Measurements from ENCODE around the gene NT5C1B. TPM values are rescaled to one million over a fixed set of nuclear protein-coding genes. Genes with fewer than 3 reads are reported as not detected.

NT5C1B gene
- total and polyA plus RNA-seq, 3 experiments from 2014 or later, result 0.86 TPM; not detected in 2

DNA sequence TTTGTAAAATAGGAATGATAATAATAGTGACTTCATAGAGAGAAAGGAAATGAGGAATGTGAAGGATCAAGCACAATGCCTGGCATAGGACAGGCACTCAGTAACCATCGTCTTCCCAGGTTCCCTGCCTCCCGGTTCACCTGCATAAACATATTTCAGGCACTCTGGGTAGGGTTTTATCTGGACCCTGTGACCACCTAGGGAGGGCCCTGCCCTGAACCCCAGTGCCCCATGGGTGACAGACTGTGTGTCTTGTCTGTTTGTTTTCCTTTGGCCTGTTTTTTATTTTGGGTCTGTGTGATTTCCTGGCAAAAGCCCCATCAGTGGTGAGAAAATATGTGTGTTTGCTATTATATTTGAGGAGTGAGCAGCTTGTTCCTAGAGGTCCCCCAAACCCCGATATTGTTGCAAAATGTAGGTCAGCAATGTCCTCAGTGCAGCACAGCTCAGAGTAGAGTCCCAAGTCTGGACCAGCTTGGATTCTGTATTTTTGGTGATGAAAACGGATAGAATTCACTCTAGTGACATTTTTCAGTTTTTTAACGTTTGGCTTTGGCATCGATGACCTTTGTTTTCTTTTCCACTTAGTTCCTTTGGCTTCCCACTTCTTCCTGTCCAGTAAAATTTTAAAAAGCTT lies 9.6 kb upstream of the NT5C1B start:
- H3K4me1 Mint-ChIP-seq, result peaks cover 0 to 6% (median 3%) of the 10 kb centered on the region in 3 donors
- no peaks in the 10 kb centered on the region for H3K9me3 Mint-ChIP-seq
- H3K4me3 Mint-ChIP-seq, result no peak overlapping the region
- no peak overlapping the region for H3K4me3 ChIP-seq (ENCODE audit: low read length)
- DNase-seq, result no peak
- H3K4me1 ChIP-seq (ENCODE audit: insufficient read depth, low read length), result no peaks in the 10 kb centered on the region
- H3K9me3 ChIP-seq (ENCODE audit: low read length), result no peaks in the 10 kb centered on the region
- CTCF ChIA-PET, result no interaction called here
- POLR2A ChIA-PET, result no interaction called here
- no peak overlapping the region for H3K27ac Mint-ChIP-seq
- H3K36me3 ChIP-seq (ENCODE audit: insufficient read depth, low read length), result no peaks in the 10 kb centered on the region
- peaks cover 2 to 23% (median 15%) of the 10 kb centered on the region in 3 donors for H3K36me3 Mint-ChIP-seq
- no peaks in the 10 kb centered on the region for H3K27me3 ChIP-seq (ENCODE audit: insufficient read depth, low read length, poor library complexity, severe bottlenecking)
- H3K27me3 Mint-ChIP-seq, result no peaks in the 10 kb centered on the region
- H3K27ac ChIP-seq (ENCODE audit: low read depth, low read length), result no peak overlapping the region

DNA sequence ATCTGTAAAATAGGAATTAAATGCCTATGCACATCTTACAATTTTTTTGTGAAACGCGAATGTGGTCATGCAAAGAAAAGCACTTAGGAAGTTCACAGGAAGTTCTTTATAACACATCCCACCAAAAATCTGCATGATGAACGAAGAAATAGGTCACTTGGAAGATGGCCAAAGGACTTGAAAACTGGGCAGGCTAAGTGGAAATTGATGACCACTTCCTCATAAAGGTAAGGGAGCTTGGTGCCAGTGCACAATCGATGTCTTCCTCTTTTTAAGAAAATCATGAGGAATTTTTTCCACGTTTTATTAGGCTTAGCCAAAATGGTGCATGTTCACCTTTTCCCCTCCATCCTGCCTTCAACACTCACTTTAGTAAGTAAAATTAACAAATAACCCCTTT lies 8.2 kb upstream of the NT5C1B start:
- no peak for DNase-seq
- ChIA-PET POLR2A (no interaction called here), CTCF (no interaction called here)
- H3K36me3 Mint-ChIP-seq, result peaks cover 2 to 29% (median 18%) of the 10 kb centered on the region in 3 donors
- H3K4me3 Mint-ChIP-seq, result no peak overlapping the region
- H3K9me3 Mint-ChIP-seq, result no peaks in the 10 kb centered on the region
- peaks cover 0 to 6% (median 3%) of the 10 kb centered on the region in 3 donors for H3K4me1 Mint-ChIP-seq
- H3K9me3 ChIP-seq (ENCODE audit: low read length), result no peaks in the 10 kb centered on the region
- H3K4me1 ChIP-seq (ENCODE audit: insufficient read depth, low read length), result no peaks in the 10 kb centered on the region
- no peak overlapping the region for H3K4me3 ChIP-seq (ENCODE audit: low read length)
- H3K27me3 ChIP-seq (ENCODE audit: insufficient read depth, low read length, poor library complexity, severe bottlenecking), result no peaks in the 10 kb centered on the region
- H3K27ac Mint-ChIP-seq, result no peak overlapping the region
- H3K36me3 ChIP-seq (ENCODE audit: insufficient read depth, low read length), result no peaks in the 10 kb centered on the region
- no peaks in the 10 kb centered on the region for H3K27me3 Mint-ChIP-seq
- H3K27ac ChIP-seq (ENCODE audit: low read depth, low read length), result no peak overlapping the region

DNA sequence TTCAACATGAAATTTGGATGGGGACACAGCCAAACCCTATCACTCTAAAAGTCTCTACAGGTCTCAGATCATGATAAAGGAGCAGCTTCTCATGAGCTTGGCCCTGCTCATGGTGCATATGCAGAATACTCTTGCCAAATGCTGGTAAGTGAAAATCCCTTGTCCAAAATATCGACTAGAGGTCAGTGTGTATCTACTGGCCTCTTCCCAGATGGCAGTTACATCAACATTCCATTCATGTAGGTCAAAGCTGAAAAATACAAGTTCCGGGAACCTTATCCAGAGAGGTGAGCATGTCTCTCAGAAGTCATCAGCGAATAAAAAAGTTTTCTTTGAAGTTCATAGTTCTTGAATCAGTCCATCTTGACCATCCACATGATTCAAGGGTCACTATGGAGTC lies 7.6 kb upstream of the NT5C1B start:
- no peak for DNase-seq
- Mint-ChIP-seq H3K27me3 (no peaks in the 10 kb centered on the region), H3K4me1 (peaks cover 0 to 6% (median 3%) of the 10 kb centered on the region in 3 donors), H3K36me3 (peaks cover 5 to 29% (median 22%) of the 10 kb centered on the region in 3 donors), H3K27ac (no peak overlapping the region), H3K4me3 (no peak overlapping the region), H3K9me3 (no peaks in the 10 kb centered on the region)
- Histone ChIP-seq H3K27ac (ENCODE audit: low read depth, low read length) (no peak overlapping the region), H3K36me3 (ENCODE audit: insufficient read depth, low read length) (no peaks in the 10 kb centered on the region), H3K4me3 (ENCODE audit: low read length) (no peak overlapping the region), H3K27me3 (ENCODE audit: insufficient read depth, low read length, poor library complexity, severe bottlenecking) (no peaks in the 10 kb centered on the region), H3K9me3 (ENCODE audit: low read length) (no peaks in the 10 kb centered on the region), H3K4me1 (ENCODE audit: insufficient read depth, low read length) (no peaks in the 10 kb centered on the region)
- POLR2A ChIA-PET, result no interaction called here
- CTCF ChIA-PET, result no interaction called here

DNA sequence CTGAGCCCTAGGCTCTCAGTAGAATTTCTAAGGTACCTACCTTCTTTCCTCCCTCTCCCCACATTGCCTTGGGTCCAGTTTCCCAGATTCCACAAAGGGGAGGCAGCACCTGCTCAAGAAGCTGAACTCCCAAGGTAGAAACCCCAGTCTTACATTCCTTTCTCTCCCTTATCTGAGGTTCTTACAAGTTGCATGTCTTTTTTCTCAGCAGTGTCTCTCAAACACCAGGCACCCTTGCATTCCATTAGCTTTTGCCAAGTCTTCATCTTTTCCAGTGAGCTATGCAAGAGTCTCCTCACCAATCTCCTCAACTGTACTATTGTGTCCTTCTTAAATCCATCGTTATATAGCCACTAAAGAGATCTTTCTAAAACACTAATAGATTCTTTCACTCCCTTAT lies 4.1 kb upstream of the NT5C1B start:
- Histone ChIP-seq H3K27ac (ENCODE audit: low read depth, low read length) (no peak overlapping the region), H3K27me3 (ENCODE audit: insufficient read depth, low read length, poor library complexity, severe bottlenecking) (no peaks in the 10 kb centered on the region), H3K9me3 (ENCODE audit: low read length) (no peaks in the 10 kb centered on the region), H3K4me3 (ENCODE audit: low read length) (no peak overlapping the region), H3K36me3 (ENCODE audit: insufficient read depth, low read length) (no peaks in the 10 kb centered on the region), H3K4me1 (ENCODE audit: insufficient read depth, low read length) (no peaks in the 10 kb centered on the region)
- Mint-ChIP-seq H3K36me3 (peaks cover 5 to 43% (median 24%) of the 10 kb centered on the region in 3 donors), H3K4me1 (peaks cover 2 to 6% (median 3%) of the 10 kb centered on the region in 3 donors), H3K4me3 (no peak overlapping the region), H3K27me3 (no peaks in the 10 kb centered on the region), H3K27ac (no peak overlapping the region), H3K9me3 (peaks cover 0 to 1% (median 0%) of the 10 kb centered on the region in 5 donors)
- no peak for DNase-seq
- CTCF ChIA-PET, result no interaction called here
- POLR2A ChIA-PET, result no interaction called here

DNA sequence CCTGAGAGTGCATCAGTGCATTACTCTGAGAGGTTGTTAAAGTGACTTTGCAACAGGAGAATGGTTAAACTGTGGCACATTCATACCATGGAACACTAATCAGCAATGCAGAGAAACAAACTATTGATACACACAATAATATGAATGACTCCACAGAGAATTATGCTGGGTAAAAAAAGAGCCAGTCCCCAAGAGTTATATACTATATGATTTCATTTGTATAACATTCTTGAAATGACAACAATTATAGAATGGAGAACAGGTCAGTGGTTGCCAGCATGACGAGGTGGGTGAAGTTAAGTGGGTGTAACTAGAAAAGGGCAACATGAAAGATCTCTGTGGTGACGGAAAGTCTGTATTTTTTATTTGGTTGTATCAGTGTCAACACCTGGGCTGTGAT lies 3.0 kb upstream of the NT5C1B start:
- no peak overlapping the region for H3K4me3 Mint-ChIP-seq
- ChIA-PET CTCF (no interaction called here), POLR2A (no interaction called here)
- no peak overlapping the region for H3K27ac ChIP-seq (ENCODE audit: low read depth, low read length)
- no peak for DNase-seq
- no peaks in the 10 kb centered on the region for H3K27me3 Mint-ChIP-seq
- peaks cover 0 to 1% (median 0%) of the 10 kb centered on the region in 5 donors for H3K9me3 Mint-ChIP-seq
- H3K9me3 ChIP-seq (ENCODE audit: low read length), result no peaks in the 10 kb centered on the region
- H3K4me1 Mint-ChIP-seq, result peaks cover 2 to 6% (median 3%) of the 10 kb centered on the region in 3 donors
- H3K27me3 ChIP-seq (ENCODE audit: insufficient read depth, low read length, poor library complexity, severe bottlenecking), result no peaks in the 10 kb centered on the region
- no peaks in the 10 kb centered on the region for H3K36me3 ChIP-seq (ENCODE audit: insufficient read depth, low read length)
- H3K4me3 ChIP-seq (ENCODE audit: low read length), result no peak overlapping the region
- peak overlapping the region in 1 of 8 donors; percentile 31 for H3K27ac Mint-ChIP-seq
- H3K4me1 ChIP-seq (ENCODE audit: insufficient read depth, low read length), result no peaks in the 10 kb centered on the region
- peaks cover 5 to 43% (median 23%) of the 10 kb centered on the region in 3 donors for H3K36me3 Mint-ChIP-seq

DNA sequence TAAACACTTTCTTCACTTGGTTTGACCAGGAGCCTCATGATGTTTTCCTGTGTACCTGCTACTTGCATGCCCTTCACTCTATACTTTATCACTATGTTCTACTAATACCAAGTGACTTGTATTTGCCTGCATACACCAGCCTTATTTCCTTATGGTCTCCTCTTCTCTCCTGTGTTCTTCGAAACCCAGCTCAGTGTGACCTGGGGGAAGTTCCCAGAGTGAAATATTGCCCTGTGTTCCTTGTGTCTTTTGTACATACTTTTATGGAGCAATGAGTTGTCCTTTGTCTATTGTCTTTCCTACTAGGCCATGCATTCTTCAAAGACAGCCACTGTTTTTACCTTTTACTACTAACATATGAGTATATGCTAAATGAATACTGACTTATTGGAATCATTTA lies 567 bp downstream of the NT5C1B start:
- Histone ChIP-seq H3K36me3 (ENCODE audit: insufficient read depth, low read length) (no peaks in the 10 kb centered on the region), H3K4me3 (ENCODE audit: low read length) (no peak overlapping the region), H3K27ac (ENCODE audit: low read depth, low read length) (no peak overlapping the region), H3K27me3 (ENCODE audit: insufficient read depth, low read length, poor library complexity, severe bottlenecking) (no peaks in the 10 kb centered on the region), H3K4me1 (ENCODE audit: insufficient read depth, low read length) (no peaks in the 10 kb centered on the region), H3K9me3 (ENCODE audit: low read length) (no peaks in the 10 kb centered on the region)
- H3K9me3 Mint-ChIP-seq, result peaks cover 0 to 5% (median 3%) of the 10 kb centered on the region in 5 donors
- no peak overlapping the region for H3K27ac Mint-ChIP-seq
- peaks cover 0 to 2% (median 0%) of the 10 kb centered on the region in 3 donors for H3K4me1 Mint-ChIP-seq
- no peak overlapping the region for H3K4me3 Mint-ChIP-seq
- H3K27me3 Mint-ChIP-seq, result no peaks in the 10 kb centered on the region
- DNase-seq, result no peak
- ChIA-PET POLR2A (no interaction called here), CTCF (no interaction called here)
- peaks cover 8 to 39% (median 22%) of the 10 kb centered on the region in 3 donors for H3K36me3 Mint-ChIP-seq

DNA sequence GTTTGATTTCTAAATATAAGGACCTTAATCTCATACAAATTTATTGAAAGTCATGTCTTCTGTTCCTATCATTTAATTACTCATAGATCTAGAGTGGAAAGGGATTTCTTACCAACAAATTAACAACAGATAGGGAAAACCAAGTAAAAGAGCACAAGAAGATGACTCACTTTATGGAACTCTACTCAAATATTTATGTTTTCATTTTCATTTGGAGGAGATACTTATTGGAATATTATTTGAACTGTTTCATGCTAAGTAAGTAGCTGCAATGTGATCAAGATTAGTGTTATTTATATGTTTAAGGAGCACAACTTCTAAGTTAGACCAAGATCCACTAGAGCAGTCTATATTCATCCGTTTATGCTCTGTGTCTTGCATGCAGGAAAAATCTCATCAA lies 1.3 kb downstream of the NT5C1B start:
- POLR2A ChIA-PET, result no interaction called here
- H3K4me1 ChIP-seq (ENCODE audit: insufficient read depth, low read length), result no peaks in the 10 kb centered on the region

DNA sequence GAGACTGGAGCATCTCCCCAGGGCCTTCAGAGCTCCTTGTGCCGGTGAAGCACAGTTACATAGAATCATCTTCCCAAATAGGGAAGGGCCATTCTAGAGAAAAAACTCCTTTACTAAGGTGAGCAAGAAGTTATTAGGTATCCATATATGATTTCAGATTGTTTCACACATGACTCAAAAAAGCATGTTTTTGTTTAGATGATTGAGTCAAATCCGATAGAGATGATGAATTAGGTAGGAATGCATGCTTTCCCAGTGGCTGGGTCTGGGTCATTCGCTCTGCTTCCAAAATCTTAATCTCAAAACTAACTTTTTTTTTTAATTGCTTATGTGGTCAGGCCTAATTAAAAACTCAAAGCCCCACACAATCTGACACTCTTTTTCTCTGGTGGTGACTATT lies 3.8 kb downstream of the NT5C1B start:
- Mint-ChIP-seq H3K27me3 (no peaks in the 10 kb centered on the region), H3K4me3 (no peak overlapping the region), H3K4me1 (peaks cover 0 to 2% (median 0%) of the 10 kb centered on the region in 3 donors), H3K27ac (peak overlapping the region in 1 of 8 donors; percentile 55), H3K36me3 (peaks cover 15 to 38% (median 18%) of the 10 kb centered on the region in 3 donors), H3K9me3 (peaks cover 0 to 14% (median 3%) of the 10 kb centered on the region in 5 donors)
- H3K4me3 ChIP-seq (ENCODE audit: low read length), result no peak overlapping the region
- ChIA-PET CTCF (no interaction called here), POLR2A (no interaction called here)
- no peaks in the 10 kb centered on the region for H3K36me3 ChIP-seq (ENCODE audit: insufficient read depth, low read length)
- DNase-seq, result no peak
- no peaks in the 10 kb centered on the region for H3K4me1 ChIP-seq (ENCODE audit: insufficient read depth, low read length)
- H3K9me3 ChIP-seq (ENCODE audit: low read length), result no peaks in the 10 kb centered on the region
- H3K27me3 ChIP-seq (ENCODE audit: insufficient read depth, low read length, poor library complexity, severe bottlenecking), result no peaks in the 10 kb centered on the region
- no peak overlapping the region for H3K27ac ChIP-seq (ENCODE audit: low read depth, low read length)

More for the DNA sequence above, 1.3 kb downstream of the NT5C1B start:
- CTCF ChIA-PET, result no interaction called here
- H3K4me1 Mint-ChIP-seq, result peaks cover 0 to 2% (median 0%) of the 10 kb centered on the region in 3 donors
- DNase-seq, result no peak
- H3K4me3 ChIP-seq (ENCODE audit: low read length), result no peak overlapping the region
- no peaks in the 10 kb centered on the region for H3K9me3 ChIP-seq (ENCODE audit: low read length)
- H3K27ac ChIP-seq (ENCODE audit: low read depth, low read length), result no peak overlapping the region
- peaks cover 15 to 42% (median 23%) of the 10 kb centered on the region in 3 donors for H3K36me3 Mint-ChIP-seq
- H3K36me3 ChIP-seq (ENCODE audit: insufficient read depth, low read length), result no peaks in the 10 kb centered on the region
- H3K27ac Mint-ChIP-seq, result no peak overlapping the region
- peaks cover 0 to 11% (median 4%) of the 10 kb centered on the region in 5 donors for H3K9me3 Mint-ChIP-seq
- no peak overlapping the region for H3K4me3 Mint-ChIP-seq
- H3K27me3 Mint-ChIP-seq, result no peaks in the 10 kb centered on the region
- H3K27me3 ChIP-seq (ENCODE audit: insufficient read depth, low read length, poor library complexity, severe bottlenecking), result no peaks in the 10 kb centered on the region
